GM19193 (cell line): ENCODE data around the gene MED27.

Source experiments
- POLR2A ChIP-seq: IDR thresholded peaks from 4 replicates; pipeline ENCODE4 v1.6.1; 2011; ENCODE audit not compliant: insufficient read depth, insufficient read length; ENCODE audit errors: extremely low read depth

Gene MED27

GRCh38 chr9:132087438-132088030 lies 7.9 kb upstream of the MED27 start:
- no peak for TF ChIP-seq POLR2A

GRCh38 chr9:132082188-132082587 lies 2.5 kb upstream of the MED27 start:
- TF ChIP-seq POLR2A = no peak

- TF ChIP-seq POLR2A = no peak
Measured at GRCh38 chr9:132078699-132079356, 839 bp downstream of the MED27 start.

GRCh38 chr9:132077881-132078698 lies 1.6 kb downstream of the MED27 start:
- no peak for TF ChIP-seq POLR2A

GRCh38 chr9:132075853-132076252 lies 3.8 kb downstream of the MED27 start:
- no peak for TF ChIP-seq POLR2A

- no peak for TF ChIP-seq POLR2A
Measured at GRCh38 chr9:132074736-132075135, 4.9 kb downstream of the MED27 start.

- TF ChIP-seq POLR2A = no peak
Measured at GRCh38 chr9:132071847-132072507, 7.7 kb downstream of the MED27 start.

- TF ChIP-seq POLR2A = no peak
Measured at GRCh38 chr9:132069046-132069898, 10.4 kb downstream of the MED27 start.

GRCh38 chr9:132068605-132069004 lies 11.1 kb downstream of the MED27 start:
- TF ChIP-seq POLR2A = no peak

- TF ChIP-seq POLR2A = no peak
Measured at GRCh38 chr9:132066511-132066910, 13.2 kb downstream of the MED27 start.

- no peak for TF ChIP-seq POLR2A
Measured at GRCh38 chr9:132066057-132066456, 13.6 kb downstream of the MED27 start.

- TF ChIP-seq POLR2A = no peak
Measured at GRCh38 chr9:132063281-132063680, 16.4 kb downstream of the MED27 start.

- TF ChIP-seq POLR2A = no peak
Measured at GRCh38 chr9:132062806-132063205, 16.9 kb downstream of the MED27 start.

- TF ChIP-seq POLR2A = no peak
Measured at GRCh38 chr9:132061526-132061925, 18.1 kb downstream of the MED27 start.
